Caco-2 (cell line): ENCODE data around the gene RALGAPB. TPM values are rescaled to one million over a fixed set of nuclear protein-coding genes. Genes with fewer than 3 reads are reported as not detected.

Source experiments
- BruUV-seq: library from RNA; stranded (reverse); fragments of 400-500 nt; replicated peaks from 2 replicates; lab custom pipeline; 2021; lab: Mats Ljungman, UMichigan
- CTCF ChIA-PET: fragments of 300-600 bp; sonication (Branson Sonifier 250); formaldehyde crosslinking; loops from one replicate; lab custom pipeline; 2022; ENCODE audit warnings: antibody characterized with exemption; lab: Charles Lee
- POLR2A ChIA-PET: fragments of 300-600 bp; sonication (Branson Sonifier 250); formaldehyde crosslinking; loops from one replicate; lab custom pipeline; 2022; ENCODE audit warnings: antibody characterized with exemption; lab: Charles Lee
- DNase-seq, 2 experiments: peaks; one replicate each; pipeline versions ENCODE4 v3.0.0 to v3.0.0-alpha.2; 2020 to 2022
- H3K27me3 ChIP-seq: replicated peaks from 2 replicates; pipeline ENCODE4 v1.6.0; 2011; ENCODE audit warnings: low read length; ENCODE audit not compliant: control insufficient read depth, insufficient read depth
- H3K36me3 ChIP-seq: 2 replicates; pipeline ENCODE4 v1.5.1; 2011; ENCODE audit warnings: low read length; ENCODE audit not compliant: control insufficient read depth, insufficient read depth
- H3K4me1 ChIP-seq: fragments of 250-450 bp; sonication (Bioruptor Pico); 2 replicates; pipeline ENCODE4 v1.5.1; 2020; ENCODE audit warnings: mild to moderate bottlenecking
- H3K4me3 ChIP-seq: 2 replicates; pipeline ENCODE4 v1.5.1; 2011; ENCODE audit warnings: low read depth, mild to moderate bottlenecking, control low read depth, low read length
- H3K9me3 ChIP-seq: fragments of 250-450 bp; sonication (Bioruptor Pico); 2 replicates; pipeline ENCODE4 v1.5.1; 2020; ENCODE audit warnings: mild to moderate bottlenecking, moderate library complexity
- H3K27ac Mint-ChIP-seq: one replicate; pipeline ENCODE4 v1.8.0; 2022; ENCODE audit warnings: mixed read lengths; ENCODE audit not compliant: unreplicated experiment
- H3K27me3 Mint-ChIP-seq: one replicate; pipeline ENCODE4 v1.8.0; 2022; ENCODE audit warnings: mixed read lengths; ENCODE audit not compliant: insufficient read depth, unreplicated experiment
- H3K36me3 Mint-ChIP-seq: one replicate; pipeline ENCODE4 v1.8.0; 2022; ENCODE audit warnings: mild to moderate bottlenecking, mixed read lengths; ENCODE audit not compliant: insufficient read depth, unreplicated experiment
- H3K4me1 Mint-ChIP-seq: one replicate; pipeline ENCODE4 v1.8.0; 2022; ENCODE audit warnings: low read depth, mixed read lengths; ENCODE audit not compliant: unreplicated experiment
- H3K4me3 Mint-ChIP-seq: one replicate; pipeline ENCODE4 v1.8.0; 2022; ENCODE audit warnings: mild to moderate bottlenecking, moderate library complexity, mixed read lengths; ENCODE audit not compliant: unreplicated experiment
- H3K9me3 Mint-ChIP-seq: one replicate; pipeline ENCODE4 v1.8.0; 2022; ENCODE audit warnings: mixed read lengths; ENCODE audit not compliant: unreplicated experiment
- CTCF ChIP-seq, 2 experiments: fragments of 200-600 bp in 1 of 2; IDR thresholded peaks; 1 replicate in 1 of 2; 2 replicates in 1 of 2; pipeline versions ENCODE4 v1.5.1 to v1.8.0; 2011 to 2022; ENCODE audit warnings: antibody characterized with exemption in 1 of 2, control low read depth in 1 of 2, inconsistent platforms in 1 of 2, low read depth in 1 of 2, low read length in 1 of 2, mild to moderate bottlenecking in 1 of 2, moderate library complexity in 1 of 2; ENCODE audit not compliant: insufficient read depth in 1 of 2, severe bottlenecking in 1 of 2, unreplicated experiment in 1 of 2
- intact Hi-C: fragments of 100-400 bp; cut with micrococcal nuclease; formaldehyde crosslinking; loops from one replicate; pipeline ENCODE4 v1.10.0; 2022; ENCODE audit not compliant: unreplicated experiment
- total RNA-seq: library from RNA; stranded (reverse); gene quantifications from 2 replicates; pipeline ENCODE4 v1.2.3, GENCODE V29; 2022

Gene RALGAPB
- total RNA-seq, 1 experiment from 2014 or later = 69.1 TPM

GRCh38 chr20:38538789-38539188 is 66.1 kb downstream of the RALGAPB start:
- Mint-ChIP-seq H3K4me3 (no peak overlapping the region), H3K27ac (no peak overlapping the region), H3K27me3 (no peaks in the 10 kb centered on the region), H3K9me3 (no peaks in the 10 kb centered on the region), H3K36me3 (peaks cover 67% of the 10 kb centered on the region), H3K4me1 (no peaks in the 10 kb centered on the region)
- TF ChIP-seq CTCF (IDR thresholded peaks at IDR 0.05; ENCODE audit: insufficient read depth in 1 of 2, low read depth in 1 of 2, low read length in 1 of 2, severe bottlenecking in 1 of 2, unreplicated experiment in 1 of 2) = no peak
- H3K27me3 ChIP-seq = no peaks in the 10 kb centered on the region
- POLR2A ChIA-PET = no interaction called here
- H3K9me3 ChIP-seq = no peaks in the 10 kb centered on the region
- CTCF ChIA-PET = no interaction called here
- no TSS peak for BruUV-seq
- DNase-seq = no peak
- peaks cover 14% of the 10 kb centered on the region for H3K36me3 ChIP-seq
- no peaks in the 10 kb centered on the region for H3K4me1 ChIP-seq
- no peak overlapping the region for H3K4me3 ChIP-seq
- intact Hi-C loops = no loop called here

GRCh38 chr20:38543014-38543906 is 70.6 kb downstream of the RALGAPB start:
- Mint-ChIP-seq H3K27ac (no peak overlapping the region), H3K9me3 (no peaks in the 10 kb centered on the region), H3K27me3 (no peaks in the 10 kb centered on the region), H3K36me3 (peaks cover 56% of the 10 kb centered on the region), H3K4me1 (no peaks in the 10 kb centered on the region), H3K4me3 (no peak overlapping the region)
- intact Hi-C loops = no loop called here
- BruUV-seq = no TSS peak
- Histone ChIP-seq H3K4me3 (no peak overlapping the region), H3K27me3 (no peaks in the 10 kb centered on the region), H3K9me3 (no peaks in the 10 kb centered on the region), H3K36me3 (peaks cover 11% of the 10 kb centered on the region), H3K4me1 (no peaks in the 10 kb centered on the region)
- TF ChIP-seq CTCF (IDR thresholded peaks at IDR 0.05; ENCODE audit: insufficient read depth in 1 of 2, low read depth in 1 of 2, low read length in 1 of 2, severe bottlenecking in 1 of 2, unreplicated experiment in 1 of 2) = no peak
- POLR2A ChIA-PET = interaction anchor here (0.7 kb wide), 1 partner anchor 424 kb away, joined by 4 read pairs; no protein-coding TSS in a partner anchor
- no peak for DNase-seq
- CTCF ChIA-PET = no interaction called here

GRCh38 chr20:38545771-38546170 is 73.1 kb downstream of the RALGAPB start:
- Histone ChIP-seq H3K9me3 (no peaks in the 10 kb centered on the region), H3K36me3 (peaks cover 11% of the 10 kb centered on the region), H3K27me3 (no peaks in the 10 kb centered on the region), H3K4me1 (no peaks in the 10 kb centered on the region), H3K4me3 (no peak overlapping the region)
- Mint-ChIP-seq H3K36me3 (peaks cover 68% of the 10 kb centered on the region), H3K27ac (no peak overlapping the region), H3K4me3 (no peak overlapping the region), H3K4me1 (no peaks in the 10 kb centered on the region), H3K27me3 (no peaks in the 10 kb centered on the region), H3K9me3 (no peaks in the 10 kb centered on the region)
- no peak for TF ChIP-seq CTCF (IDR thresholded peaks at IDR 0.05; ENCODE audit: insufficient read depth in 1 of 2, low read depth in 1 of 2, low read length in 1 of 2, severe bottlenecking in 1 of 2, unreplicated experiment in 1 of 2)
- ChIA-PET POLR2A (no interaction called here), CTCF (no interaction called here)
- no TSS peak for BruUV-seq
- intact Hi-C loops = no loop called here
- DNase-seq = no peak
